Nucleus accumbens (tissue), 56 donors: ENCODE results near the gene MRPS25.

ENCODE experiments used
- DNase-seq, 56 donors: peaks; one replicate each; lab custom pipeline; 2025; lab: John Stamatoyannopoulos, UW

MRPS25 gene

DNA sequence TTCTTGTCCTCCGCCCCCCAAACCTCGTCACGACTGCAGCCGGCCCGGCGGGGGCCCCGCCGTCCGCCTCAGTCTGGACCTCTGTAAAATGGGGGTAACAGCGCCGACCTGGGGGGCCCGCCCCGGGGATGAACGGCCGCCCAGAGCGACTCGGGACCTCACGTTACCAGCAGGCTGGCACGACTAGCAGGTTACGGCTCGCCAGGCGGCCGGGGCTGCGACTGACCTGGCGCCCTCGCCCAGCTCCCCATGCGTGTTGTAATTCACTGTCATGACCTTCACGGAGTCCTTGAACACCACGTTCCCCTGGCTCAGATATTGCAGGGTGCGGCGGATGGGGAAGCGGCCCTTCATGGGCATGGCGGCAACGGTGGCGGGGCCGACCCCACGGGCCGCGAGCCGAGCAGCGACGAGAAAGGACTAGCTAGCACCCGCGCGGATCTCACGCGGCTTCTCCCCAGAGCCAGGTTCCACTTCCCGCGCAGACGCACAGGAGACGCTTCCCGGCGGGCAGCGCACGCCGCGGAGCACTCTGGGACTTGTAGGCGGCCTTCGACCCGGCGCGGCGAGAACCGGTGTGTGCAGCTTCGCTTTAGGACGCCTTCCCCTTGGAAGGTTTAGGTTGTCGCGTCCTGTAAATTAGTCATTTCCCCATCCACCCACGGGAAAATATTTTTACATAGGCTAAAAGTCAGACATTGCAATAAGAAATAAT, at the start of gene MRPS25:
MRPS25 (minus strand) TSS at position 481 of the 715 bp plus-strand sequence; CDS start at position 360, 121 bp downstream.
- DNase-seq: peak; percentile 12 to 92 (median 81)

DNA sequence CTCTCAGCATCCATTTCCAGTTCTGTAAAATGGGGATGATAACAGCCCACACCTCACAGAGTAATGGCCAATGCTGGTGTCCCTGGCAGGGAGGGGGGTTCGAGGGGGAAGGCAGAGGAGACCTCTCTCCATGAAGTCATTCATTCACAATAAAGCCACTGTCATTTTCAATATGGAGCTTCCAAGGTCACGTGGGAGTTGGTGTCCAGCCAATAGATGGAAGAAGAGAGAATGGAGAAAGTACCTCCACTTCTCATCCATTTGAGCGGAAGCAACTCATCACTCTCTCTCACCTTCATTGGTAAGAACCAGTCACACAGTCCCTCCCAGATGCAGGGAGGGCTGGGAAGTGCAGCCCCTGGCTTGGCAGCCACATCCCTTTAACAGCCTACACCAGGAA, 48.8 kb upstream of the MRPS25 start:
- DNase-seq: no peak

DNA sequence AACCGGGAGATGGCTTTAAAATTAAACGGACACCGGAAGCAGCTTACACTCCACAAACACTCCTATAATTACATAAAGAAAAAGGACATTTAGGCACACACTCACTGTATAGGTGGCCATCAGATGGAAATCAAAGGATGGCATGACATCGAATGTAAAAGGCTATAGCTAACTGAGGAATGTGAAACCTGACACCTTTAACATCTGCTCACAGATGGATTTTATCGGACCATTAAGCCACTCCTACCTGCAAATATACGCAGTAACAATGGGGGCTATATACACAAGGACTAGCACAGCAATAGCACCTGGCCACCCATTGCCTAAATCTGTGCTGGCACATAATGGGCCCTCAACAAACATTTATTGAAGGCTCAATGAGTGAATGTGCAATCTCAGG, 48.4 kb upstream of the MRPS25 start:
- no peak for DNase-seq

DNA sequence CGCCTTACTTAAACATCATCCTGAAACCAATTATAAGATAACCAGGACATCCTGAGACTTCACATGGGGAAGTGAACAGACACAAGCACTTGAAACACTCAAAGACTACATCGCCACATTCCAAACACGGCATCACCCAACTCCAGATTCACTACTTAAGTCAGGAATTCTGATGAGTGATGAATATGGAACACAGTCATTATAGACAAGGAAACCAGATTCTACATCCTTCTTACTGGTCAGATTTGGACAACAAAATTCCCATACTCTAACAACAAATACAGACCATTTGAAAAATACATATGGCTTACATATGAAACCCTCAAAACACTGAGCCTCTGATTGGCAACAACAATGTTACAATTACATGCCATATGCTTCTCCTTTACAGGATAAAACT, 46.9 kb upstream of the MRPS25 start:
- no peak for DNase-seq

DNA sequence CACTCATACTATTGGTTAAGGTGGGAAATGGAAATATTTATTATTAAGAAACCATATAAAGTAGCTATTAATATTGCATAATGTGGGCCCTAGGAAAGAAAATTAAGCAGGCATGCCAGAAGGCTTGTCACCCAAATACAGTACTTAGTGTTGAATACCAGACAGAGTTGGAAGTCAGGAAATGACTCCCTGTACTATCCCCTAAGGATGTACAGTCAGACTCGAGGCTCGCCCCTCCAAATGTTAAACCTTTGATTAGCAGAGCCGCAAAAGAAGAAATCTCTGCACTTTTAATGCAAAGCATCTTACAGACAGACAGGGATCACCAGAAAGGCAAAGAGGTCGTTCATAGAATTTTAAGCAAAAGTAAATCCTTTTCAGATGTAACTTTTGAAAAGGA, 45.1 kb upstream of the MRPS25 start:
- no peak for DNase-seq

DNA sequence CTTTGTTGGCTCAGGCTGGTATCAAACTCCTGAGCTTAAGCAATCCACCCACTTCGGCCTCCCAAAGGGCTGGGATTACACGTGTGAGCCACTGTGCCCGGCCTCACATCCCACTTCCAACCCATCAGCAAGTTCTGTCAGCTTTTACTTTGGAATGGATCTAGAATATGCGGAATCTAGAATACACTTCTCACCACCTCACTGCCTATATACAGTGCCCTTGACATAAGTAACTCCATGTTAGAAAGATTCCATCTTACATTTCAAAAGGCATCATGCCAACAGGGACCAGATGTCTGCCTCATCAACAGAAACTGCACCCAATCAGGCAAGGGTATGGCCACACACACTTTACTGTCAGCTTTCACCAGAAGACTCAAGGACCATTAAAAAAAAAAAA, 43.8 kb upstream of the MRPS25 start:
- no peak for DNase-seq

DNA sequence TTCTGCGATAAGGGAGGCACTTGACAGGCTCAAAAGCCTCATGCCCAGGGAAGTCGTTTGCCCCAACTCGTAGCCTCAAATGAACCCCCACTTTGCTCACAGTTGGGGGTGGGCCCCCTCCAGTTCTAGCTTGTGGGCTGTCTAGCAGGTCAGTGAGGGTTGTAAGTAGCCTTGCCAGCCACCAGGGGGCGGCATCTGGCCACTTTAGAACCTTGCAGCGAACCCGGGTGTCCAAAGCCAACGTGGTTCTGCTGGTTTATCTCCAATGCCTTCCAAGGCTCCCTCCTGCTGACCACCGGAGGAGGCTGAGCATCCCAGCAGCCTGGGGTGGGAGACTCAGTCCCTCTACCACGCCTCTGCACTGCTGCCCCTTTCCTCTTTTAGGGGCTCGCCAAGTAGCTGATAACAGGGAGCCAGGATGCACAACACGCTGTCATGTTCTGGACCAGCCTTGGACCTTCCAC, 43.0 kb upstream of the MRPS25 start:
- DNase-seq: peak in 53 of 56 donors; percentile 2 to 80 (median 53)

DNA sequence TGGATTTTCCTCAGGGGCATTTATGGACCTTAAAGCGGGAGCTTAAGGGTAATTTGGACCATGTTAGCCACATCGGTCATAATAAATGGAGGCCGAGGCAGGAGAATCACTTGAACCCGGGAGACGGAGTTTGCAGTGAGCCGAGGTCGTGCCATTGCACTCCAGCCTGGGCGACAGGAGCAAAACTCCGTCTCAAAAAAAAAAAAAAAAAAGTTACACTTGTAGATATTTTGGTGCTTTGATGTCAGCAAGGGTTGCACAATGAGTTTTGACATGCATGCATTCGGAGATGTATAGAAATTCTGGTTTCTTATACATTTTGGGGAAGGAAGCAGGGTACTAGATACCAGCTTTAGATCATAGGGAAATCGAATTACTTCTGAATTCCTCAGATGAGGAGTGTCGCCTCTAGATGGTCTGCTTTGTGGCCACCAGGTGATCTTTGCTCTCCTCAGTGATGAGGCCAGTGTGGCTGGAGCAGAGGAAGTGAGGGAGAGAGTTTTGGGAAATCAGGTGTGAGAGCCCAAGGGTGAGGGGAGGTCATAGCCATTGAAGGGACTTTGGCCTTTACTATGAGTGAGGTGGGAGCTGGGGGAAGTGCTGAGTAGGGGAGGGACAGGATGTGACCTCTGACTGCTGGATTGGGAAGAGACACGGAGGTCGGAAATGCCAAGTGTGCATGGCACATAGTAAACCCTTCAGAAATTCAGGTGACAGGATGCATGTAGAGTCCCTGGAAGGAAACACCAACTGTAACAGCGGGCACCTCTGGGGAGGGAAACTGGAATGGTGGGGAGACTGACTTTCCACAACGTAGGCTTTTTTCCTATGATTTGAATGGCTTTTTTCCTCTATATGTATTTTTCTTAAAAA, 42.2 kb upstream of the MRPS25 start:
- no peak for DNase-seq

DNA sequence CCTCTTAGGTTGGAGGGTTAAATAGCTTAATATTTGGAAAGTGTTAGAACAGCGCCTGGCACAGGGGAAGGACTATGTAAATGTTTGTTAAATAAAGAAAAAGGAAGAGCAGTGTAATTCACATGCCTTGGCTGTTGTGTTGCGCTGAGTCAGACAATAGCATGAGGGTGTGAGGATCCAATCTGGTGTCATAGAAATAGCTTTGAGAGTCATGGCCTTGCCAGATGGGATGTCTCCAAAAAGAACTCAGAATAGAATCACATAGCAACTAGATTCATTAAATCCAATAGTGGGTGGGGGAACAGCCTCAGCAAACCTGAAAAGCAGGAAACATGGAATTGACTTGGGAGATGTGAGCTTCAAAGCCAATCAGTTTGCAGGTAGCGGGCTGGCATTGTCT, 37.7 kb upstream of the MRPS25 start:
- DNase-seq: peak in 27 of 56 donors; percentile 5 to 80 (median 39)

DNA sequence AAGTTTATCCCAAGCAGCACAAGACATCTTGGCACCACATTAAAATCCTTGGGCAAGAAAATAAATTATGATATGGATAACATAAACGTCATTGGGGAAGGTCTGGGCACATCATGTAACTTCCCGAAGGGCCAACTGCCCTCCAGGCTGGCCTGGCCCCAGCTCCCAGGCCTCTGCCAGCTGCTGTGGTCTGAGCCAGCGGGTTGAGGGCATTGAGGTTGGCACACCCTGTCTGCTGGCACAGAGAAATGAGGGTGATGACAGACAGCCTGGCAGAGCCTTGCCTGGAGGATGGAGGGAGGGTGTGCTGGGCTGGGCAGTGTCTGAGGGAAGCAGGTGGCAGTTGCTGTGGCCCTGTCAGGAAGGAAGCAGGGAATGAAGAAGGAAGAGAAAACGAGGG, 37.1 kb upstream of the MRPS25 start:
- DNase-seq: peak in 50 of 56 donors; percentile 8 to 84 (median 48)

DNA sequence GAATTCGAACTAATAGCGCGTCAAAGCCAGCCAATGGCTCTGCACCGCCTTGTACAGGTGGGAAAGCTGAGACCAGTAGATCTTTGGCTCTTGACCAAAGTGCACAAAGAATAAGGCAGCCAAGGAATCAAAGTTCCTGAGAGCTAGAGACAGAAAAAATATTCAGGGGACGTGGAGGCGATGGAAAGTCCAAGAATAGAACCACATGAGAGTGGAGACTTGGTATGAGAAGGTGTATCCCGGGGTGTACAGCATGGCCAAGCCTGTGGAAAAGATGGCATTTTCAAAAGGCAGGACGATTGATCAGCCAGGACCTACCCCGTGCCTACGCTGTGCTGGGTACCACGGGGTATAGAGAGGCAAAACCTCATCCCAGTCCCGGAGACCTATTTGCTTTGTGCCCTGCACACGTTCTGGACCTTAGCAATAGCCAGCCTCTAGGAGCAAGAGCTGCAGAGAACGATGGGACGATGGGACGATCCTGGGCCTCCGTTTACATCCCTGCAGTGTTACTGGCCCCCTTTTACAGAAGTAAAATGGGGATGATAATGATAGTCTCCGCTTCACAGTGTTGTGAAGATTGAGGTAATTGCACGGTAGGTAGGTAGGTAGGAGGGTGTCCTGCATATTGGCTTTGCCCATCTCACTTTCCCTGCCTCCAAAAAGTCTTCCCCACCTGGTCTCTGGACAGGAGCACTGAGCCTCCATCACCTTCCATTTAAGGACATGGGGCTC, 34.4 kb upstream of the MRPS25 start:
- DNase-seq: peak in 20 of 56 donors; percentile 3 to 75 (median 46)

DNA sequence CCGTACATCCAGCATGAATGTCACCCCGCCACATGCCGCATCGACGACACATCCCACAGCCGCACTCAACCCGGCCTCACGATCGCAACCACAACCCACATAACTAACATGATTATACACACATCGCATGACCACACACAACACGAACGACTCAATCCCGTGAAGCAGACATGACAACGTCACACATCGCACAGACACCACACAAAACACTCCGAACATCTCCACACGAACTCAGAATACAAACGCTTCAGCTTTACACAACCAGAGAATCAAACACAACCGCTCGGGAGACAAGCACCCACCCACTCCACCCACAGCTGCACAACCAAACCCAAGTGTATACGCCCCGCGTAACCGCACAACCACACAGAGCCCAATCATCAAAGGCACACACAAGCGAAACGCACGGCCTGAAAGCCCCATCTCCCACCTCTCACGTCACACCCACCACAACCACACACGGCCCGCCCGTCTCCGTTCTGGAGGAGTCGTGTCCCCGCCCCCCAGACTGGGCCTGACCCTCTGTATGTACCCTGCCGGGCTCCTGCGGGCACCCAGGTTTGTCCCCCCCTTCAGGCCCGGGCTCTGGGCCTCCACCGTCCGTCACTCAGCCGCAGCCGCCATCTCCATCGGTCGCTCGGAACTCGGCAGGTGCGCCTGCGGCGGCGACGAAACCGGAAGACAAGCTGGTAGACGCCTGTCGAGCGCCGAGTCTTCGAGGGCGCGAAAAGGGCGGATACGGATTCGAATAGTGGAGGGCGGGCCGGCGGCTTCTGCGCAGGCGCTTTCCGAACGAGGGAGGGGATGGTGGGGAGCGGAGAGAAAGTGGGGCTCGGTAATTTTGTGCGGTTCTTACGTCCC, 33.6 kb upstream of the MRPS25 start, which contains the start of gene RBSN:
RBSN (minus strand) TSS at position 646 of the 861 bp plus-strand sequence. CDS start 3,028 bp downstream, outside the sequence.
- peak; percentile 56 to 98 (median 93) for DNase-seq

DNA sequence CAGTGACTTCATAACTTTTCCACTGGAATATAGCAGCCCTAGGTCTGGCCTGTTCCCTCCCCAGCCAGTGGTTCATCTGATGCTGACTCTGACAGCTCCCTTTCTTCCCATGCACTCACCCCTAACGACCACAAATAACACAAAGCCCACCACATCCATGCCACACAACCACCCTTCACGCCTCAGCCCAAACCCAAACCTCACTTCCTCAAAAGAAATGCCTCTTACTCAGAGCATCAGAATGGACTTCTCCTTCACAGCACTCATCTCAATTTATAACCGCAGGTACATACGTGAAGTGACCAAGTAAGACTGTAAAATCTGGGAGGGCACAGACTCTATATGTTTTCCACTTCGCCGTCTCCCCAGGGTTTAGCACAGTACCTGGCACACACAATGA, 32.8 kb upstream of the MRPS25 start:
- no peak for DNase-seq

DNA sequence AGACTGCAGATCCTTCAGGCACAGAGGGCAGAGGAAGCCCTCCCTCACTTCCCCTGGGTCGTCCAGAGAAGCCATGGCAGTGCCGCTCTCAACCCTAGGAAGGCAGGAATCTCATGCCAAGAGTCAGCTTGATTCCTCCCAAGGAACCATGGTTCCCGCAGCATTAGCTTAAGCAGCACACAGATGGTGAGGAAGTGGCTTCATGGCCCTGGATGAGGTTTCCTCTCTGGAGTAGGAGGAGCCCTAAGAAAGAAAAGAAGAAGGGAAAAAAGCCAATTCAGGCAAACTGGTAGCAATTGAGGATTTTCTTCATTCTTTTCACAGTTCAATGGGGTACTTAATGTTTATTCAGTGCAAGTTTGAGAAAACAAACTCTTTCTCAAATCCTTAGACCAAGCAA, 30.9 kb upstream of the MRPS25 start:
- DNase-seq: peak in 3 of 56 donors; percentile 3 to 7 (median 6)

DNA sequence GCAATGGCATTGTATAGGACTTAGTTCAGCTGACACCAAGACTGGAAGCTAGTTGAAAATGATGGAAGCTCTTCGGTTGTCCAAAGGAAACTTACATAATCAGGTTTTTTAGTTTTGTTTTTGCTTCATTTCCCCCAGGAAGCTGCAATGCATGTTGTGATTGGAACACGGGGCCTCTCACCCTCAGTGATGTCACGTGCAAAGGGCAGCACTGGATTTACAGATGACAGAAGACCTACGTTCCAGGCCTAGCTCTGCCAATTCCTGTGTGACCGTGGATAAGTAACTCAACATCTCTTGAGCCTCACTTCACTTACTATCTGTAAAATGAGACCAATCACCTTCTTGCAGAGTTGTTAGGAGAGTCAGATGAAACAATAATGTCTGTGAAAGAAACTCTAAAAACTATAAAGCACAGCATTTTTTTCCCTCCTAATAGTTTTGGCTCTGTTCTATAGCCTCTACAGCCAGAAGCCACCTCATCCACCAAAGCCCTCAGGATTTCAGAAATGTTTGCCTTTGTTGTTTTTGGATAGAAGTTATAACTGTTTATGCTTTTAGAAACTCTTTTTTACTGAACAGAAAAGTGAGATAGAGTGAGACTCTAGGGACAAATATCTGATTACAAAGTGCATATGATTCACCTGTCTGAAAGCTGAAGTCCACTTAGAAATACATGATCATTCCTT, 29.2 kb upstream of the MRPS25 start:
- no peak for DNase-seq

DNA sequence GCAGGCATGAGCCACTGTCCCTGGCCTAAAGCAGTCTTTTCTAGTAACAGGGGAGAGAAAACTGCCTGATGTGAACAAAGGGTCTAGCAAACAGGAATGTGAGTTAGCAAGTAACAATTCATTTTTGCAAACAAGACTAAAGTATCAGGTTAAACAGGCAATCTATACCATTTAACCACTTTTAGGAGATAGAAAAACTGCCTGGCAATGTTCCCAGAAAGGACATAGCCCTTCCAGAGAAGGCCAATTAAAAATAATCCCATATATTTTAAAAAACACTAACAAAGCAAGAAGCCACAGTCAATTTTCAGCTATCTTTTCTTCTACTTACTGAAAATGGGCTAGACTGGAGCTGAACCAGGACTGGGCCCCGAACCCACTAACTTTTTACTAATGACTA, 27.6 kb upstream of the MRPS25 start:
- DNase-seq: no peak

DNA sequence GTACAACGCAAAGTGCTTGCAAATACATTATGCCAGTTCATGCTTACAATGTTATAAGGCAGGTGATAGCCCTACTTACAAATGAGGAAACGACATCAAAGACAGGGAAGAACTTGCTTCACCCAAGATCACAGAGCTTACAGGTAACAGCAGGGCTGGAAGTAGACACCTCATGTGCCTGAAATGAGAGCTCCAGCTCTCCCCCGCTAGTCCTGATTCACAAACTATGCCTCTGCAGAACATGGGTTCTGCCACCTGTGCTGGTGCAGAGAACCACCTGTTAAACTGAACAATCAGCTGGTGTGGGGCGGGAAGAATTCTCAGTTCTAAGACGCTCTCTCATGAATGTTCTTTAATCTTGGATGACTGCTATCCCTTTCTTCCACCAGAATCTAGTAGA, 26.5 kb upstream of the MRPS25 start:
- DNase-seq: no peak

DNA sequence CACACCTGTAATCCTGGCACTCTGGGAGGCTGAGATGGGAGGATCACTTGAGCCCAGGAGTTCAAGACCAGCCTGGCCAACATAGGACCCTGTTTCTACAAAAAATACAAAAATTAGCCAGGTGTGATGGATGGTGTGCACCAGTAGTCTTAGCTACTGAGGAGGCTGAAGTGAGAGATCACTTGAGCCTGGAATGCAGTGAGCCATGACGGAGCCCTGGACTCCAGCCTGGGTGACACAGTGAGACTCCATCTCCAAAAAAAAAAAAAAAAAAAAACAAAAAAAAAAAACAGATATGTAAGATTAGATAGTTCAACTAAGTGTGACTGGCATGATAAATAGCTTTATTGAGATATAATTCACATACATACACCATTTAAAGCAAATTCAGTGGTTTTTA, 24.1 kb upstream of the MRPS25 start:
- DNase-seq: no peak

DNA sequence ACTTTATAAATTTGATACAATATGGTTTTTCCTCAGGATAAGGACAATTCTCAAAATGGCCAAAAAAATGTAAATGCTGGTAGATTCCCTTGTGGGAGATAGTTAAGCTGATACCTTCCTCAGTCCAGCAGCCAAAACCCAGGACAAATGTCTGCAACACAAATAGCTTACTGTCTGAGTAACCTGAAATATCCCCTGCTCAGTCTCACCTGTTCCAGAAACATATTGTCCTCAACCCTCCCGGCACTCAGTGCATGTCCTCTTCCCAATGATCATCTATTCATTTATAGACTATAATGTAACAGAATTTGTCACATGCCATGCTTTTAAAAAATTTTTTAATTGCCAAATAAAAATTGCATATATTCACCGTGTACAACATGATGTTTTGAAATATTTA, 21.6 kb upstream of the MRPS25 start:
- DNase-seq: no peak
